Ascending aorta (tissue), 2 donors: ENCODE results near the gene ENAH. TPM values are rescaled to one million over a fixed set of nuclear protein-coding genes. Genes with fewer than 3 reads are reported as not detected.

Experiments
- DNase-seq, 2 donors: peaks; one replicate each; pipeline ENCODE4 v3.0.0-alpha.2; 2019; ENCODE audit warnings: low spot score in 2 of 2
- H3K27ac ChIP-seq, 2 donors: fragments of 200-600 bp; sonication (generic); one replicate each; pipeline ENCODE4 v1.5.1; 2016 to 2017; ENCODE audit warnings: mild to moderate bottlenecking in 1 of 2
- H3K27me3 ChIP-seq: fragments of 200-600 bp; sonication (generic); one replicate; pipeline ENCODE4 v1.5.1; 2017
- H3K36me3 ChIP-seq, 2 donors: fragments of 200-600 bp; sonication (generic); one replicate each; pipeline ENCODE4 v1.5.1; 2016
- H3K4me1 ChIP-seq, 2 donors: fragments of 200-600 bp; sonication (generic); one replicate each; pipeline ENCODE4 v1.5.1; 2016 to 2017; ENCODE audit warnings: mild to moderate bottlenecking in 1 of 2
- H3K4me3 ChIP-seq, 2 donors: fragments of 200-600 bp; sonication (generic); one replicate each; pipeline ENCODE4 v1.5.1; 2016 to 2017; ENCODE audit warnings: mild to moderate bottlenecking in 1 of 2
- H3K9me3 ChIP-seq, 2 donors: fragments of 200-600 bp; sonication (generic); one replicate each; pipeline ENCODE4 v1.5.1; 2016
- intact Hi-C: fragments of 100-400 bp; cut with DNase I; formaldehyde crosslinking; loops from one replicate; pipeline ENCODE4 v1.15.1; 2023
- total RNA-seq: library from RNA; depleted of rRNA; stranded (reverse); fragments of >200 nt; gene quantifications from one replicate; pipeline ENCODE4 v1.1.0, GENCODE V29; 2016
- TF ChIP-seq, protein P1 (sequence below), 3 experiments: fragments of 200-600 bp in 2 of 3; fragments of 450-650 bp in 1 of 3; sonication (generic) in 2 of 3; IDR thresholded peaks; one replicate each; pipeline ENCODE4 v1.5.1; 2016 to 2019; ENCODE audit warnings: antibody characterized with exemption in 3 of 3, mild to moderate bottlenecking in 1 of 3, moderate library complexity in 1 of 3

Gene ENAH
- total RNA-seq, 1 donor from 2014 or later = 103 TPM

DNA sequence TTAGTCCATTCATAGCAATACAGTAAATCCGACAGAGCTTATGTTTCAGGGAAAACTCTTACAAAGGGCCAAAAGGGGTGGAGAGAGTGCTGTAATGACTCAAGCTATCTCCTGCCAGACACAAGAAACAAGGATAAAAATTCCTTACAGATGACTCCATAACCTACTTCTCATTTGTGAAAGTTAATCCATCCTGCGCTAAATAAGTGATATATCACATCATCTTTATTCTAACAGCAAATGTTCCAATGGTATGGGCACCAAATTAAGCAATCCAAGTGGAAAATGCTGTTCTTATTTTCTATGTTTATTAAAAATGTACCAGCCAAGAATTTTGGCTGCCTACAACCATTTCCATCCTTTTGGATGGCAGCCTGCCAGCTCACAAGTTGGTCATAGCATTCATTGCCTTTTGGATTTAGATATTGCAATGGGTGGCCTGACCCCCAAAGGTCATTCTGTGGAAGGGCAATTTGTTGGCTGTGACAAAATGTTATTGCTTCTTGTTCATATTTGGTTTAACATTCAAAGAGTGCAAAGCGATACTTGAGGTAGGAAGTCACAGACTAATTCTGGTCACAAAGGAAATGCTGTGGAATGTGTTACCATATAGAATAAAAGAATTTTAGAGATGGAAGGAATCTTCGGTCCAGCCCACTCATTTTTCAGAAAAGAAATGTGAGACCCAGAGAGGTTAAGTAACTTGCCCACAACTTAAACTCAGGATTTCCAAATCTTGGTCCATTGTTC lies 2.8 kb upstream of the ENAH start:
- H3K4me3 ChIP-seq = no peak overlapping the region
- TF ChIP-seq, protein P1, sequence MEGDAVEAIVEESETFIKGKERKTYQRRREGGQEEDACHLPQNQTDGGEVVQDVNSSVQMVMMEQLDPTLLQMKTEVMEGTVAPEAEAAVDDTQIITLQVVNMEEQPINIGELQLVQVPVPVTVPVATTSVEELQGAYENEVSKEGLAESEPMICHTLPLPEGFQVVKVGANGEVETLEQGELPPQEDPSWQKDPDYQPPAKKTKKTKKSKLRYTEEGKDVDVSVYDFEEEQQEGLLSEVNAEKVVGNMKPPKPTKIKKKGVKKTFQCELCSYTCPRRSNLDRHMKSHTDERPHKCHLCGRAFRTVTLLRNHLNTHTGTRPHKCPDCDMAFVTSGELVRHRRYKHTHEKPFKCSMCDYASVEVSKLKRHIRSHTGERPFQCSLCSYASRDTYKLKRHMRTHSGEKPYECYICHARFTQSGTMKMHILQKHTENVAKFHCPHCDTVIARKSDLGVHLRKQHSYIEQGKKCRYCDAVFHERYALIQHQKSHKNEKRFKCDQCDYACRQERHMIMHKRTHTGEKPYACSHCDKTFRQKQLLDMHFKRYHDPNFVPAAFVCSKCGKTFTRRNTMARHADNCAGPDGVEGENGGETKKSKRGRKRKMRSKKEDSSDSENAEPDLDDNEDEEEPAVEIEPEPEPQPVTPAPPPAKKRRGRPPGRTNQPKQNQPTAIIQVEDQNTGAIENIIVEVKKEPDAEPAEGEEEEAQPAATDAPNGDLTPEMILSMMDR (IDR thresholded peaks at IDR 0.05) = no peak
- peak overlapping the region; percentile 99 to 100 for H3K27ac ChIP-seq
- peak in 1 of 2 donors; percentile 90 for DNase-seq
- no peaks in the 10 kb centered on the region for H3K27me3 ChIP-seq
- H3K4me1 ChIP-seq = peaks cover 3 to 36% of the 10 kb centered on the region in 2 donors
- H3K36me3 ChIP-seq = no peaks in the 10 kb centered on the region
- intact Hi-C loops = loop anchor here (2.0 to 10.0 kb wide), 2 partner anchors 37 to 269 kb away; partner anchors contain the start of gene PYCR2
- H3K9me3 ChIP-seq = no peaks in the 10 kb centered on the region

DNA sequence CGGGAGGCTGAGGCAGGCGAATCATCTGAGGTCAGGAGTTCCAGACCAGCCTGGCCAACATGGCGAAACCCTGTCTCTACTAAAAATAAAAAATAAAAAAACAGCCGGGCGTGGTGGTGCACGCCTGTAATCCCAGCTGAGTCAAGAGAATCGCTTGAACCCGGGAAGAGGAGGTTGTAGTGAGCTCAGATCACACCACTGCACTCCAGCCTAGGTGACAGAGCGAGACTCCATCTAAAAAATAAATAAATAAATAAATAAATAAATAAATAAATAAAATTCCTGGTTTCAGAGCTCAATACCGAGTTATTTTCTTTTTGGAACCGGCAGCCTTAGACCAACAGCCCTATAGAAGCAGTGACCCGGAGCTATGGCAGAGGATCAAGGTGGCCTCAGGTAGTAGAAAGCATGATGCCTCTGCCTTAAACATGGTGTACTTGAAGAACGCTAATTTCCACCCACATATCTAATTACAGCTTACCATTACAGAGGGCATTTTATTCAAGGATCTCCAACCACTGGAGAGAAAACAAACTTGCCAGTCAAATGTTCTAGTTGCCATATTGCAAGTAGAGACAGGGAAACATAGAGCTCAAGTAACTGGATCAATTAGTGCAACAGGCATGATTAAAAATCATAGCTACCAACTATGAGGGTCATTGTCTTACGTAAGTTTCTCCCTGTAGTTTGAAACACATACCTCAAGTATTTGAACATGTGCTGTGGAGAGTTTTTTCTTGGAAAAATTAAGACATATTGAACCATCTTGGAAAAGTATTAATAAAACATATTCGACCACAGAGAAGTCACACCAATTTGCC lies 2.0 kb upstream of the ENAH start:
- no peak for DNase-seq
- peak overlapping the region; percentile 99 to 100 for H3K27ac ChIP-seq
- no peaks in the 10 kb centered on the region for H3K27me3 ChIP-seq
- H3K9me3 ChIP-seq = no peaks in the 10 kb centered on the region
- intact Hi-C loops = loop anchor here (5.0 to 10.0 kb wide), 4 partner anchors 48 to 270 kb away; partner anchors contain the start of gene PYCR2
- peaks cover 3 to 36% of the 10 kb centered on the region in 2 donors for H3K4me1 ChIP-seq
- H3K36me3 ChIP-seq = no peaks in the 10 kb centered on the region
- peak overlapping the region; percentile 58 to 79 for H3K4me3 ChIP-seq
- TF ChIP-seq, protein P1 (IDR thresholded peaks at IDR 0.05) = no peak

DNA sequence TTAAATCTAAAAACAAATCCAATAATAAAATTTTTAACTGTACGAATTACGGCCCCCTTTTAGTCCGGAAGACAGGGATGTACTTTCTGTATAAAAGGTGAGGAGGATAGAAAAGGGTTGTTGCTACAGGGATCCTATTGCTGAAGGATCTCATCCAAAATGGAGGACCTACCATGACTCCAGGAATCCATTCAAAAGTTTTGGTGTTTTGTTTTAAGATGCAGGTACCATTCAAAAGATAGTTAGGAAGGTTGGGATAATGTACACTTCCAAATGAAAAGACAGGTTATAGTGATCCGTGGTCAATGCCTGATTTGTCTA lies 1.3 kb upstream of the ENAH start:
- TF ChIP-seq, protein P1 (IDR thresholded peaks at IDR 0.05) = no peak
- Histone ChIP-seq H3K4me3 (peak overlapping the region; percentile 58 to 79), H3K36me3 (no peaks in the 10 kb centered on the region), H3K9me3 (no peaks in the 10 kb centered on the region), H3K4me1 (peaks cover 3 to 37% of the 10 kb centered on the region in 2 donors), H3K27ac (peak overlapping the region; percentile 99 to 100), H3K27me3 (no peaks in the 10 kb centered on the region)
- no peak for DNase-seq
- intact Hi-C loops = loop anchor here (5.0 to 10.0 kb wide), 4 partner anchors 47 to 271 kb away; partner anchors contain the start of gene PYCR2

DNA sequence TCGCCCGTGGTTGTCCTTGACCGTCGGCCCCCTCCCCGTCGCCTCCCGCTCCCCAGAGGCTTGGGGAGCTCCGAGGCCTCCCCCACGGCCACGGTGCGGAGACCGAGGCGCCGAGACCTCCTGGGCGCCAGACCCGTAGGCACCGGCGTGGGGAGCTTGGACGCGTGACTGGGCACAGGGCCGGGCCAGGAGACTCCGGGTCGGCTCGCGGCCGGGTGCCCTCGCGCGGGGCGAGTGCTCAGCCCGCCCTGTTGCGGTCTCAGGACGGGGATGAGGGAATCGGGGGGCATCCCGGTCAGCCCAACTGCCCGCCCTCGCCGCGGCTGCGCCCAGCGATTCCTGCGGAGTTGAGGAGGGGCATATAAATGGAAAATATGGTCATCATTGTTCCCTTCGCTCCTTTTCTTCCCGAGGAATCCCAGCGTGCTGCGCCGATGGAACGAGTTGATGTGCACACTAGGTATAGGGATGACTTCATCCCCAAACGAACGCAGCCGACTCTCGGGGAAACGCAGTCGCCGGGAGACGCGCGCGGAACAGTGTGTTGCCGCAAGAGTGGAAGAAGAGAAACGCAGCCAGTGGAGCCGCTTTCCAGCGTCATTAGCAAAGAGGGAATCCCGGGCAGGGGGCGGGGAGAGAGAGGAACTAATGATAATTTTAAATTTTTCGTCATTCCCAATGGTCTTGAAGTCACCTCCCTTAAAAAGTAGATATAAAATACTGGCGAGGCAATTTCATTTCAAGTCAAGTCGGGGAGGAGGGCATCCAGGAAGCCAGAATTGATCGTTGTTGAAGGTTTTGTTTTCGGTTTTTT lies 747 bp upstream of the ENAH start:
- no peaks in the 10 kb centered on the region for H3K9me3 ChIP-seq
- no peaks in the 10 kb centered on the region for H3K27me3 ChIP-seq
- H3K4me1 ChIP-seq = peaks cover 3 to 43% of the 10 kb centered on the region in 2 donors
- H3K27ac ChIP-seq = peak overlapping the region; percentile 99 to 100
- TF ChIP-seq, protein P1 (IDR thresholded peaks at IDR 0.05) = no peak
- no peaks in the 10 kb centered on the region for H3K36me3 ChIP-seq
- intact Hi-C loops = loop anchor here (1.0 to 10.0 kb wide), 7 partner anchors 46 to 271 kb away; partner anchors contain the start of gene PYCR2
- H3K4me3 ChIP-seq = peak overlapping the region; percentile 58 to 79
- DNase-seq = peak; percentile 66 to 93
